Measurements from ENCODE around the gene MAD1L1. TPM values are rescaled to one million over a fixed set of nuclear protein-coding genes. Genes with fewer than 3 reads are reported as not detected.

The MAD1L1 gene
- total RNA-seq, 1 experiment from 2014 or later, result 63.0 TPM

DNA sequence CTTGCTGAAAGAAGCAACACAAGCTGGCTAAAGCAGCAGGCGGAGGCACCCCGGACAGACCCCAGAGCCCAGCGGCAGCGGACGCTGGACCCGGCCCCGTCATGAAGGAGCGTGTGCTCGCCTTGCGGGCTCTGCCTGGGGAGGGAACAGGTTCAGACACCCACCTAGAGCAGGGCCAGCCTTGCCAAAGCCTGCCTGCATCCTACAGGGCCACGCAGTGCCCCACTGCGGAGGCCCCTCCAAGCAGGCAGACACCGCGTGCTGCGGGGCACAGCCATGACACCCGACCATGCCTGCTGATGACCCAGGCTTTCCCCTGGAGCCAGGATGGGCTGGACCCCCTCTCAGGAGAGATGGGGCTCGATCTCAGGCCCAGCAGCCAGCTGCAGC lies 91.7 kb downstream of the MAD1L1 start:
- H3K27me3 ChIP-seq (ENCODE audit: control insufficient read depth, insufficient read depth, low read length), result no peaks in the 10 kb centered on the region
- no peak for DNase-seq
- H3K4me3 ChIP-seq (ENCODE audit: insufficient read depth, low read depth, low read length), result no peak overlapping the region
- H3K36me3 ChIP-seq (replicated peaks; ENCODE audit: control insufficient read depth, insufficient read depth, low read length), result peaks cover 6% of the 10 kb centered on the region

DNA sequence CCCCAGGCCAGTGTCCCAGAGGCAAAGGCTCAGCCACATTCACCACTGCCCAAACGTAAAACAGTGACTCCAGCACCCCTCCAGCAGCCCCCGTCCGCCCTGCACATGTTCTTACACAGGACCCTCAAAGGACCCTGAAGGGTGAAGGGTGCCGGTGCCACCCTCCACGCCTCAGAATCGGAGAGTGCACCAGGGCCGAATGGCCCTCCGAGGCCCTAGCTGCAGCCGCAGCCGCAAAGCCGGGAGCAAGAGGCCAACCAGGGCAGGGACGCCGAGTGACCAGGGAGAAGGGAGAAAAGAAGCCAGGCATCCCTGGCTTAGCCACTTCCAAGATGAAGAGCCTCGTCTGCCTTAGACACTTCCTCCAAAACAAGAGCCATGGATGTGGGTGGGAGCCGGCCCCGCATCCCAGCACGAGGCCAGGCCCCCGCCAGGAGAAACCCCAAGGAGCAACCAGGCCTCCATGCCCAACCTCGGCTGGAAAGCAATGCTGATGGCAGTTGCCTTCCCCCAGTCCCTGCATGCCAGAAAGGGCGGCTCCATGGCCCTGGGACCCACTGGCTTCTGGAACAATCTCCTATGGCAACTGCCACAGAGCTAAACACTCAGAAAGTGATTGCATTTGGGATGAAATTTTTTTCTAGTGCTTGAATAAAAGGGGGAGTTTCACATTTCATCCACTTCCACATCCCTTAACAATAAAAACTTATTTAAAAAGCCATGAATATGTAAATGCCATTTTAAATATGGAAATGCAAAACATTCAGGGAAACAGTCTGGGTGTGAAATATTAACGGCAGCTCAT lies 92.3 kb downstream of the MAD1L1 start:
- Histone ChIP-seq H3K4me3 (ENCODE audit: insufficient read depth, low read depth, low read length) (no peak overlapping the region), H3K27me3 (ENCODE audit: control insufficient read depth, insufficient read depth, low read length) (no peaks in the 10 kb centered on the region), H3K36me3 (replicated peaks; ENCODE audit: control insufficient read depth, insufficient read depth, low read length) (peaks cover 3% of the 10 kb centered on the region; the same call in 1 of the 2 replicates)
- no peak for DNase-seq

- H3K36me3 ChIP-seq (replicated peaks; ENCODE audit: control insufficient read depth, insufficient read depth, low read length), result peaks cover 1% of the 10 kb centered on the region; the same call in 1 of the 2 replicates
- no peaks in the 10 kb centered on the region for H3K27me3 ChIP-seq (ENCODE audit: control insufficient read depth, insufficient read depth, low read length)
- no peak overlapping the region for H3K4me3 ChIP-seq (ENCODE audit: insufficient read depth, low read depth, low read length)
- DNase-seq, result no peak
Observed at GRCh38 chr7:2139004-2139699, 93.6 kb downstream of the MAD1L1 start.

GRCh38 chr7:2138146-2138765 lies 94.5 kb downstream of the MAD1L1 start:
- no peaks in the 10 kb centered on the region for H3K27me3 ChIP-seq (ENCODE audit: control insufficient read depth, insufficient read depth, low read length)
- H3K36me3 ChIP-seq (replicated peaks; ENCODE audit: control insufficient read depth, insufficient read depth, low read length), result peaks cover 1% of the 10 kb centered on the region; the same call in 1 of the 2 replicates
- H3K4me3 ChIP-seq (ENCODE audit: insufficient read depth, low read depth, low read length), result no peak overlapping the region
- no peak for DNase-seq

DNA sequence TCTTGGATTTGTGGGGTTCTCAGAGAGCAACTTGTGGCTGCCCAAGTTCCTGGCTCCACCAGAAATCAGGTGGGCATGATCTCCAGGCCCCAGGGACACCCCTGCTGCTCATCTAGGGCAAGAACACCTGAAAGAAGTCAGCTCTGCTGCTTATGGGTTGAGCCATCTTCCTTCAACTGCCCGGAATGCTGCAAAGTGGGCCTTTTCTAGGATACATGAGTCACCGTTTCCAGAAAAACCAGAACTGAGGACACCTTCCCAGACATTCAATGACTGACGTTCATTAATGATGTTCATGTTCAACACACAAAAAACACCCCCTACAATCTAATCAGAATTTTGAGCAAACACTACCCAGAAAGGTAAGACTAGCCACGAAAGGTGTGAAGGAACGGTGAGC lies 98.0 kb downstream of the MAD1L1 start:
- Histone ChIP-seq H3K4me3 (ENCODE audit: insufficient read depth, low read depth, low read length) (no peak overlapping the region), H3K36me3 (replicated peaks; ENCODE audit: control insufficient read depth, insufficient read depth, low read length) (peaks cover 1% of the 10 kb centered on the region; the same call in 1 of the 2 replicates), H3K27me3 (ENCODE audit: control insufficient read depth, insufficient read depth, low read length) (no peaks in the 10 kb centered on the region)
- no peak for DNase-seq

DNA sequence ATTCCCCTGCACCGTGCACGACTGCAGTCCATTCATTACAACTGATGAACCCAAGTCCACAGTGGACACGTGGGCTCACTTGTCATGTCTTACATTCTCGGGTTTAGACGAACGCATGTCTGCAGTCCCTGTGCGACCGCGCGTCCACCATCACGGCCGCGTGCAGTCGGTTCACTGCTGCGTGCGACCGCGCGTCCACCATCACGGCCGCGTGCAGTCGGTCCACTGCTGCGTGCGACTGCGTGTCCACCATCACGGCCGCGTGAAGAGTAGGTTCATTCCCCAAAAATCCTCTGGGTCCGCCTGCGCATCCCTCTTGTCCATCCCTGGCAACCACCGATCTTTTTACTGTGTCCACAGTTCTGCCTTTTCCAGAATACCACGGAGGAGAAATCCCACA lies 100.5 kb downstream of the MAD1L1 start:
- Histone ChIP-seq H3K36me3 (replicated peaks; ENCODE audit: control insufficient read depth, insufficient read depth, low read length) (peaks cover 1% of the 10 kb centered on the region; the same call in 1 of the 2 replicates), H3K4me3 (ENCODE audit: insufficient read depth, low read depth, low read length) (no peak overlapping the region), H3K27me3 (ENCODE audit: control insufficient read depth, insufficient read depth, low read length) (no peaks in the 10 kb centered on the region)
- no peak for DNase-seq

- no peaks in the 10 kb centered on the region for H3K27me3 ChIP-seq (ENCODE audit: control insufficient read depth, insufficient read depth, low read length)
- DNase-seq, result no peak
- peaks cover 1% of the 10 kb centered on the region; the same call in 1 of the 2 replicates for H3K36me3 ChIP-seq (replicated peaks; ENCODE audit: control insufficient read depth, insufficient read depth, low read length)
- H3K4me3 ChIP-seq (ENCODE audit: insufficient read depth, low read depth, low read length), result no peak overlapping the region
Observed at GRCh38 chr7:2131800-2132199, 100.9 kb downstream of the MAD1L1 start.

DNA sequence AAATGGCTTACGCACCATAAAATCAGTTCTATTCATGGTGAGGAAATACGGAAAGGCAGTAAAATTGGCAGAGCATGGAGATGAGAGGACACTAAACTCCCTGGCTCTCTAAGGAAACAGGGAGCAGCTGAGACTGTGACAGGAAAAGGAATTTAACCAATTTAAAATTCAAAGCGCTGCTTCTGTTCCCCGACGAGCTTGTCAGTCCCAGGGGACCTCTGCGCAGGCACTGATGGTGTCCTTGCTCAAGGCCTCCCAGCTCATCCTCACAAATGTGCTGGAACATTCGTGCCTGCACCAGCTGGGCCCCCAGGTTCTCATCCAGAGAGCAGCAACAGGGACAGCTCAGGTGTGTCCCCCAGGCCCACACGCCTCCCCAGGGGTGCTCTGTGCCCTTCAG lies 101.4 kb downstream of the MAD1L1 start:
- Histone ChIP-seq H3K4me3 (ENCODE audit: insufficient read depth, low read depth, low read length) (no peak overlapping the region), H3K27me3 (ENCODE audit: control insufficient read depth, insufficient read depth, low read length) (no peaks in the 10 kb centered on the region), H3K36me3 (replicated peaks; ENCODE audit: control insufficient read depth, insufficient read depth, low read length) (peaks cover 1% of the 10 kb centered on the region; the same call in 1 of the 2 replicates)
- DNase-seq, result no peak

- H3K4me3 ChIP-seq (ENCODE audit: insufficient read depth, low read depth, low read length), result no peak overlapping the region
- H3K36me3 ChIP-seq (replicated peaks; ENCODE audit: control insufficient read depth, insufficient read depth, low read length), result no peaks in the 10 kb centered on the region; the same call in 1 of the 2 replicates
- no peaks in the 10 kb centered on the region for H3K27me3 ChIP-seq (ENCODE audit: control insufficient read depth, insufficient read depth, low read length)
- DNase-seq, result no peak
Observed at GRCh38 chr7:2130096-2130375, 102.7 kb downstream of the MAD1L1 start.

DNA sequence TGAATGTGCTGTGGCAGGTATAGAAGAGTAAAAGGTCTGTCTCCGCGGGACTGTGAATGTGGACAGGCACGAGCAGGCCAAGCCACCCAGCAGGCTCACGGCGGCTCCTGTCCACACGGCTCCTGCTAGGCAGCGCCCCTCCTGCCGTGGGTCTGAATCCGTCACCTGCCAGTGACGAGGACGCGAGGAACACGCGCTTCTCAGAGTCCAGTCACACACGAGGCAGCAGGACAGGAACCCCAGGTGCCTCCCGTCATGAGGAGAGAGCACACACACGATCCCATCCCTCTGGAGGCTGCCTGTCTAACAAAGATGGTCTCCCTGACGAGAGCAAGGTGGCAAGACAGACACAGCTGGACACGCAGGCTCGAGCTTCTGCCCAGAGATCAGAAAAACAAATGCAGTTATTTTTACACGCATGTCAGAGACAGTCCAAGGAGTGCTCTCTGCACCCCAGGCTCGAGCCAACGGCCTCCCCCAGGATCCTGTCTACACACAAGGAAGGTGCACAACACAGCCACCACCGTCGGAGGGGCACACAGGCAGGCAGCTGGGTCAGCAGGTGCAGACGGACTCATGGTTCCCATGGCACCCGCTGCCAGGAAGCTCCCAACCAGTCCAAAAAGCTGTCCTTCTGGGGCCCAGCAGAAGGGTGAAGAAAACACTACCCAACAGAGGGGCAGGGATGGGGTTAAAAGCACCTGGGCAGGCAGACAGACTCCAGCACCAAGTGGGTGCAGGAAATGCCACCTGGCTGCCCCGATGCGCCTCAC lies 103.2 kb downstream of the MAD1L1 start:
- Histone ChIP-seq H3K4me3 (ENCODE audit: insufficient read depth, low read depth, low read length) (no peak overlapping the region), H3K27me3 (ENCODE audit: control insufficient read depth, insufficient read depth, low read length) (no peaks in the 10 kb centered on the region), H3K36me3 (replicated peaks; ENCODE audit: control insufficient read depth, insufficient read depth, low read length) (no peaks in the 10 kb centered on the region; the same call in 1 of the 2 replicates)
- DNase-seq, result no peak

GRCh38 chr7:2128601-2129322 lies 104.0 kb downstream of the MAD1L1 start:
- Histone ChIP-seq H3K36me3 (replicated peaks; ENCODE audit: control insufficient read depth, insufficient read depth, low read length) (no peaks in the 10 kb centered on the region; the same call in 1 of the 2 replicates), H3K4me3 (ENCODE audit: insufficient read depth, low read depth, low read length) (no peak overlapping the region), H3K27me3 (ENCODE audit: control insufficient read depth, insufficient read depth, low read length) (no peaks in the 10 kb centered on the region)
- DNase-seq, result no peak

GRCh38 chr7:2126621-2127020 lies 106.1 kb downstream of the MAD1L1 start:
- Histone ChIP-seq H3K36me3 (replicated peaks; ENCODE audit: control insufficient read depth, insufficient read depth, low read length) (peaks cover 3% of the 10 kb centered on the region), H3K4me3 (ENCODE audit: insufficient read depth, low read depth, low read length) (no peak overlapping the region), H3K27me3 (ENCODE audit: control insufficient read depth, insufficient read depth, low read length) (no peaks in the 10 kb centered on the region)
- DNase-seq, result no peak

DNA sequence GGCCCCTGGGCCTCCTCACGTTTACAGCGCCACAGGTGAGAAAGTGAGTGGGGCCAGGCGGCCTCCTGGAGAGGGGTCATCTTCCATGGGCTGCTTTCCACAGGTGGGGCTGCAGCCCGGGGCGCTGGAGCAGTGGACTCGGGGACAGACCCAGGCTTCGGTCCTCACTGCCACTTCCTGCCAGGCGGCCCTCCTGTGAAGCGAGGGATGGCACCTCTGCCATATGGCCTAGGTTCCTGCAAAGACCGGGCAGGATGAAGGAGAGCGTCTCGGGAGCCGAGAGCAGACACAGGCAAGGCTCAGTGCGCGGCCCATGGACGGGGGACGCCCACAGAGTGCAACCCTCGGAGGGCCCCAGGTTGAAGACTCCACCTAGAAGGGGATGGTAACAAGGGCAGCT lies 106.8 kb downstream of the MAD1L1 start:
- Histone ChIP-seq H3K4me3 (ENCODE audit: insufficient read depth, low read depth, low read length) (no peak overlapping the region), H3K36me3 (replicated peaks; ENCODE audit: control insufficient read depth, insufficient read depth, low read length) (peaks cover 3% of the 10 kb centered on the region), H3K27me3 (ENCODE audit: control insufficient read depth, insufficient read depth, low read length) (no peaks in the 10 kb centered on the region)
- DNase-seq, result no peak

All from H7 (cell line).